ENCODE results near the gene ZNF3.

DNA sequence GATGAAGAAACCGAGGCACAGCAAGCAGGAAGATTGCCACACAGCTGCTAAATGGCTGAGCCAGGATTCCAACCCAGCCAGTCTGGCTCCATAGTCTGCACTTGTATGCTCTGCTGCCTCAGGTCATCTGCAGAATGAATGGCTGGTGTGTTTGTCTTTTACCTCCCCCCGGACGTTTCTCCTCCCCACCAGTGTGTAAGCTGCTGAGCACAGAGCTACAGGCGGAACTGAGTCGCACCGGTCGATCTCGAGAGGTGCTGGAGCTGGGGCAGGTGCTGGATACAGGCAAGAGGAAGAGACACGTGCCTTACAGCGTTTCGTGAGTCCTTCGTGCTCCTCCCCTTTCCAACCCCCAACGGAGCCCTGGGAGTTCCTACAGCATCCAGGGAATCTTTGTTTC, 40.5 kb upstream of the ZNF3 start:
- TF ChIP-seq RARB (CRISPR knock-in tag; IDR thresholded peaks at IDR 0.05) (no peak), ARNTL (CRISPR knock-in tag; IDR thresholded peaks at IDR 0.05; ENCODE audit: borderline replicate concordance, low read depth) (no peak), ZFP3 (CRISPR knock-in tag; IDR thresholded peaks at IDR 0.05) (no peak), ZC3H10 (CRISPR knock-in tag; IDR thresholded peaks at IDR 0.05) (no peak), ZFP30 (CRISPR knock-in tag; IDR thresholded peaks at IDR 0.05) (no peak)
- TF ChIP-seq, protein P1, sequence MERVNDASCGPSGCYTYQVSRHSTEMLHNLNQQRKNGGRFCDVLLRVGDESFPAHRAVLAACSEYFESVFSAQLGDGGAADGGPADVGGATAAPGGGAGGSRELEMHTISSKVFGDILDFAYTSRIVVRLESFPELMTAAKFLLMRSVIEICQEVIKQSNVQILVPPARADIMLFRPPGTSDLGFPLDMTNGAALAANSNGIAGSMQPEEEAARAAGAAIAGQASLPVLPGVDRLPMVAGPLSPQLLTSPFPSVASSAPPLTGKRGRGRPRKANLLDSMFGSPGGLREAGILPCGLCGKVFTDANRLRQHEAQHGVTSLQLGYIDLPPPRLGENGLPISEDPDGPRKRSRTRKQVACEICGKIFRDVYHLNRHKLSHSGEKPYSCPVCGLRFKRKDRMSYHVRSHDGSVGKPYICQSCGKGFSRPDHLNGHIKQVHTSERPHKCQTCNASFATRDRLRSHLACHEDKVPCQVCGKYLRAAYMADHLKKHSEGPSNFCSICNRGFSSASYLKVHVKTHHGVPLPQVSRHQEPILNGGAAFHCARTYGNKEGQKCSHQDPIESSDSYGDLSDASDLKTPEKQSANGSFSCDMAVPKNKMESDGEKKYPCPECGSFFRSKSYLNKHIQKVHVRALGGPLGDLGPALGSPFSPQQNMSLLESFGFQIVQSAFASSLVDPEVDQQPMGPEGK (CRISPR knock-in tag; IDR thresholded peaks at IDR 0.05; ENCODE audit: borderline replicate concordance) = no peak
- TF ChIP-seq, protein P2, sequence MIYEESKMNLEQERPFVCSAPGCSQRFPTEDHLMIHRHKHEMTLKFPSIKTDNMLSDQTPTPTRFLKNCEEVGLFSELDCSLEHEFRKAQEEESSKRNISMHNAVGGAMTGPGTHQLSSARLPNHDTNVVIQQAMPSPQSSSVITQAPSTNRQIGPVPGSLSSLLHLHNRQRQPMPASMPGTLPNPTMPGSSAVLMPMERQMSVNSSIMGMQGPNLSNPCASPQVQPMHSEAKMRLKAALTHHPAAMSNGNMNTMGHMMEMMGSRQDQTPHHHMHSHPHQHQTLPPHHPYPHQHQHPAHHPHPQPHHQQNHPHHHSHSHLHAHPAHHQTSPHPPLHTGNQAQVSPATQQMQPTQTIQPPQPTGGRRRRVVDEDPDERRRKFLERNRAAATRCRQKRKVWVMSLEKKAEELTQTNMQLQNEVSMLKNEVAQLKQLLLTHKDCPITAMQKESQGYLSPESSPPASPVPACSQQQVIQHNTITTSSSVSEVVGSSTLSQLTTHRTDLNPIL (CRISPR knock-in tag; IDR thresholded peaks at IDR 0.05; ENCODE audit: low read depth) = no peak
- TF ChIP-seq, protein P3, sequence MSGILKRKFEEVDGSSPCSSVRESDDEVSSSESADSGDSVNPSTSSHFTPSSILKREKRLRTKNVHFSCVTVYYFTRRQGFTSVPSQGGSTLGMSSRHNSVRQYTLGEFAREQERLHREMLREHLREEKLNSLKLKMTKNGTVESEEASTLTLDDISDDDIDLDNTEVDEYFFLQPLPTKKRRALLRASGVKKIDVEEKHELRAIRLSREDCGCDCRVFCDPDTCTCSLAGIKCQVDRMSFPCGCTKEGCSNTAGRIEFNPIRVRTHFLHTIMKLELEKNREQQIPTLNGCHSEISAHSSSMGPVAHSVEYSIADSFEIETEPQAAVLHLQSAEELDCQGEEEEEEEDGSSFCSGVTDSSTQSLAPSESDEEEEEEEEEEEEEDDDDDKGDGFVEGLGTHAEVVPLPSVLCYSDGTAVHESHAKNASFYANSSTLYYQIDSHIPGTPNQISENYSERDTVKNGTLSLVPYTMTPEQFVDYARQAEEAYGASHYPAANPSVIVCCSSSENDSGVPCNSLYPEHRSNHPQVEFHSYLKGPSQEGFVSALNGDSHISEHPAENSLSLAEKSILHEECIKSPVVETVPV (CRISPR knock-in tag; IDR thresholded peaks at IDR 0.05) = no peak

Measured in SK-N-SH treated with all-trans-retinoic acid at 6 μM for 48 hours (cell line).